K562 (cell line): ENCODE measurements around the gene CMSS1. TPM values are rescaled to one million over a fixed set of nuclear protein-coding genes. Genes with fewer than 3 reads are reported as not detected.

Source experiments
- ARID1B ChIP-seq: fragments of 450-650 bp; IDR thresholded peaks from 2 replicates; pipeline ENCODE4 v1.6.1; 2016; ENCODE audit warnings: antibody characterized with exemption, mild to moderate bottlenecking, inconsistent platforms
- BRD4 ChIP-seq: fragments of 200-600 bp; sonication (generic); IDR thresholded peaks from 2 replicates; pipeline ENCODE4 v1.6.1; 2017; ENCODE audit warnings: inconsistent platforms
- CBFA2T2 ChIP-seq: fragments of 450-650 bp; conservative IDR thresholded peaks from 2 replicates; pipeline ENCODE4 v1.6.1; 2017; ENCODE audit warnings: mild to moderate bottlenecking
- CEBPB ChIP-seq: fragments of 450-650 bp; IDR thresholded peaks from 2 replicates; pipeline ENCODE4 v1.6.1; 2016; ENCODE audit warnings: missing genetic modification characterization, missing compliant biosample characterization
- DIDO1 ChIP-seq: fragments of 450-650 bp; IDR thresholded peaks from 2 replicates; pipeline ENCODE4 v1.6.1; 2016; ENCODE audit warnings: low read depth, missing biosample characterization, missing genetic modification characterization
- EGR1 ChIP-seq: fragments of 450-650 bp; conservative IDR thresholded peaks from 2 replicates; pipeline ENCODE4 v1.6.1; 2017; ENCODE audit warnings: mild to moderate bottlenecking
- GATA2 ChIP-seq: sonication (generic); formaldehyde crosslinking; IDR thresholded peaks from 2 replicates; pipeline ENCODE4 v1.4.0; 2020; ENCODE audit warnings: mild to moderate bottlenecking, missing genetic modification reagents
- HDGF ChIP-seq: fragments of 450-650 bp; IDR thresholded peaks from 2 replicates; pipeline ENCODE4 v1.6.1; 2016
- KLF13 ChIP-seq: fragments of 450-650 bp; IDR thresholded peaks from 2 replicates; pipeline ENCODE4 v1.6.1; 2016; ENCODE audit warnings: missing genetic modification characterization, low read depth, mild to moderate bottlenecking, missing compliant biosample characterization, moderate library complexity, borderline replicate concordance
- KLF16 ChIP-seq: IDR thresholded peaks from 2 replicates; pipeline ENCODE4 v1.6.1; 2016; ENCODE audit warnings: antibody characterized with exemption
- L3MBTL2 ChIP-seq: fragments of 450-650 bp; IDR thresholded peaks from 2 replicates; pipeline ENCODE4 v1.6.1; 2016; ENCODE audit warnings: mild to moderate bottlenecking, moderate library complexity
- MEF2D ChIP-seq: conservative IDR thresholded peaks from 2 replicates; pipeline ENCODE4 v1.6.1; 2016; ENCODE audit warnings: low read depth, missing genetic modification characterization, missing compliant biosample characterization
- MTA2 ChIP-seq: fragments of 450-650 bp; IDR thresholded peaks from 2 replicates; pipeline ENCODE4 v1.6.1; 2016; ENCODE audit warnings: low read depth
- MYC ChIP-seq, 2 experiments: fragments of 250-450 bp in 1 of 2; sonication (Bioruptor Pico) in 1 of 2; IDR thresholded peaks; 2 replicates each; pipeline versions ENCODE4 v1.5.1 to v1.6.1; 2012 to 2021; ENCODE audit warnings: low read depth in 2 of 2, borderline replicate concordance in 1 of 2, improper control_type of control experiment in 1 of 2, low read length in 1 of 2, mild to moderate bottlenecking in 1 of 2, moderate library complexity in 1 of 2
- NFIC ChIP-seq: fragments of 450-650 bp; IDR thresholded peaks from 2 replicates; pipeline ENCODE4 v1.6.1; 2017; ENCODE audit warnings: mild to moderate bottlenecking, inconsistent platforms
- RCOR1 ChIP-seq, 2 experiments: IDR thresholded peaks; 2 replicates each; pipeline ENCODE4 v1.6.1; 2012; ENCODE audit warnings: low read depth in 2 of 2, low read length in 2 of 2, borderline replicate concordance in 1 of 2, improper control_type of control experiment in 1 of 2
- SOX6 ChIP-seq: fragments of 450-650 bp; IDR thresholded peaks from 2 replicates; pipeline ENCODE4 v1.6.1; 2014; ENCODE audit warnings: mild to moderate bottlenecking
- STAT5A ChIP-seq: IDR thresholded peaks from 2 replicates; pipeline ENCODE4 v1.6.1; 2012; ENCODE audit warnings: low read length, inconsistent platforms, borderline replicate concordance
- TAL1 ChIP-seq: fragments of 450-650 bp; IDR thresholded peaks from 2 replicates; pipeline ENCODE4 v1.6.1; 2016; ENCODE audit warnings: mild to moderate bottlenecking
- ZEB2 ChIP-seq: fragments of 450-650 bp; IDR thresholded peaks from 2 replicates; pipeline ENCODE4 v1.6.1; 2016
- ZKSCAN3 ChIP-seq: fragments of 250-450 bp; sonication (Bioruptor Pico); IDR thresholded peaks from 2 replicates; pipeline ENCODE4 v1.4.0; 2020
- ZNF274 ChIP-seq: IDR thresholded peaks from 2 replicates; pipeline ENCODE4 v1.6.1; 2011; ENCODE audit warnings: low read depth, mild to moderate bottlenecking, low read length, moderate library complexity, borderline replicate concordance
- polyA plus RNA-seq, 8 experiments: library from polyadenylated mRNA; depleted of rRNA in 4 of 8; stranded (reverse) in 5 of 8; unstranded in 3 of 8; fragments of >200 nt; fragmentation: Nextera tagmentation in 2 of 8; fragmentation: Illumina TruSeq in 1 of 8; extraction: Ambion mirVana in 2 of 8; extraction: Trizol in 1 of 8; gene quantifications; 2 replicates each; pipeline versions ENCODE4 v1.2.1 to v1.2.3, GENCODE V29; 2011 to 2014; ENCODE audit warnings: inconsistent platforms in 1 of 8, missing spikeins in 1 of 8
- total RNA-seq, 7 experiments: library from RNA; depleted of rRNA in 6 of 7; stranded (reverse); fragments of >200 nt in 6 of 7; fragmentation: Illumina TruSeq in 2 of 7; extraction: Trizol in 2 of 7; gene quantifications; 2 replicates each; pipeline versions ENCODE4 v1.2.1 to v1.2.3, GENCODE V29; 2011 to 2021; ENCODE audit warnings: low replicate concordance in 1 of 7
- TF ChIP-seq, protein P1 (sequence below), 2 experiments: fragments of 450-650 bp; conservative IDR thresholded peaks; 2 replicates each; pipeline ENCODE4 v1.6.1; 2017; ENCODE audit warnings: mild to moderate bottlenecking in 2 of 2, moderate library complexity in 2 of 2
- TF ChIP-seq, protein P2 (sequence below): fragments of 450-650 bp; IDR thresholded peaks from 2 replicates; pipeline ENCODE4 v1.6.1; 2016; ENCODE audit warnings: low read depth, mild to moderate bottlenecking, moderate library complexity
- TF ChIP-seq, protein P3 (sequence below), 2 experiments: IDR thresholded peaks in 1 of 2; conservative IDR thresholded peaks in 1 of 2; 2 replicates each; pipeline ENCODE4 v1.6.1; 2016; ENCODE audit warnings: low read depth in 2 of 2, mild to moderate bottlenecking in 1 of 2, missing compliant biosample characterization in 1 of 2, missing genetic modification characterization in 1 of 2, moderate library complexity in 1 of 2

CMSS1 gene
- total and polyA plus RNA-seq, 9 of the 15 experiments (the other 6 are each of a cell fraction or from before 2014, with no cell fraction given), result 46.9 to 109 (median 72.3) TPM

DNA sequence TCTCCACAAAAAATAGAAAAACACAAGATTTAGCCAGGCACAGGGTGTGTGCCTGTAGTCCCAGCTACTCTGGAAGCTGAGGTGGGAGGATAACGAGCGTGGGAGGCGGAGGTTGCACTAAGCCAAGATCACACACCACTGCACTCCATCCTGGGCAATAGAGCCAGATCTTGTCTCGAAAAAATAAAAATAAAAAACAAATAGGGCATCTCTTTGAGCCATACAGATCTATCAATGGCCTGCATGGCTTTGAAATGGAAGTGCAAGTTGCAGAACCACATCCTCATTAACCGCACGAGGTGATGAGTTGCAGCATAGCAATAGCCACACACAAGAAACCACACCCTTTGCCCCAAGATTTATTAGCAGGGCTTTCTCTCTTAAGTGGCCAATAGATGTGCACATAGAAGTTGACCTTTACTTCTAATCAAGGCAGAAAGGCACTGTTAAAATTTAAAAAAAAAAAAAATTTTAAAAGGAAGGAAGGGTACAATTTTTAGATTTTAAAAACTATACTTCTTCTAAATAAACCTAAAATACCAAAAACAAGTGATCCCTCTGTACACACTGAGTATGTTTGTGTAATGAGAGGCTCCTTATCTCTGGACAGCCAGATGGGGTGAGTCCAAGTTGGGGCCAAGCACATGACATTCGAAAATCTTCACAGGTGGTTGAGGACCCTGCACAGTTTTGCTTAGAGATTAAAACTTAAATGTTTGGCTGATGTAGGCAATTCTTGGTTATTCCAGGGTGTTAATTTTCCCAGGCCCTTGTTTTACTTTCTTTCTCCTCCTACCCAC lies 243.2 kb downstream of the CMSS1 start (continued):
- TF ChIP-seq ARID1B (peak; percentile 78), EGR1 (peak; percentile 84), STAT5A (peak; percentile 51; the same call in 1 of the 2 replicates), MYC (IDR thresholded peaks at IDR 0.05; ENCODE audit: low read depth, low read length) (0 out of 2 replicates have a peak, but pooled peaks have one; percentile 30), MYC (CRISPR knock-in tag; IDR thresholded peaks at IDR 0.05; ENCODE audit: borderline replicate concordance, low read depth) (no peak), ZNF274 (no peak), RCOR1 (IDR thresholded peaks at IDR 0.05; ENCODE audit: borderline replicate concordance in 1 of 2, low read depth in 2 of 2, low read length in 2 of 2) (0 out of 4 replicates have a peak, but pooled peaks of 1 of the 2 experiments have one; percentile 59), CBFA2T2 (peak; percentile 87), HDGF (0 out of 2 replicates have a peak, but pooled peaks have one; percentile 28), NFIC (peak; percentile 57), TAL1 (peak; percentile 82), MEF2D (no peak), GATA2 (peak; percentile 19; the same call in 1 of the 2 replicates), MTA2 (peak; percentile 75), ZEB2 (0 out of 2 replicates have a peak, but pooled peaks have one; percentile 25), KLF13 (no peak), KLF16 (peak; percentile 77), L3MBTL2 (peak; percentile 81), CEBPB (tag) (0 out of 2 replicates have a peak, but pooled peaks have one; percentile 11), ZKSCAN3 (CRISPR knock-in tag) (no peak), BRD4 (no peak), DIDO1 (tag) (no peak), SOX6 (0 out of 2 replicates have a peak, but pooled peaks have one; percentile 15)
- TF ChIP-seq, protein P1, sequence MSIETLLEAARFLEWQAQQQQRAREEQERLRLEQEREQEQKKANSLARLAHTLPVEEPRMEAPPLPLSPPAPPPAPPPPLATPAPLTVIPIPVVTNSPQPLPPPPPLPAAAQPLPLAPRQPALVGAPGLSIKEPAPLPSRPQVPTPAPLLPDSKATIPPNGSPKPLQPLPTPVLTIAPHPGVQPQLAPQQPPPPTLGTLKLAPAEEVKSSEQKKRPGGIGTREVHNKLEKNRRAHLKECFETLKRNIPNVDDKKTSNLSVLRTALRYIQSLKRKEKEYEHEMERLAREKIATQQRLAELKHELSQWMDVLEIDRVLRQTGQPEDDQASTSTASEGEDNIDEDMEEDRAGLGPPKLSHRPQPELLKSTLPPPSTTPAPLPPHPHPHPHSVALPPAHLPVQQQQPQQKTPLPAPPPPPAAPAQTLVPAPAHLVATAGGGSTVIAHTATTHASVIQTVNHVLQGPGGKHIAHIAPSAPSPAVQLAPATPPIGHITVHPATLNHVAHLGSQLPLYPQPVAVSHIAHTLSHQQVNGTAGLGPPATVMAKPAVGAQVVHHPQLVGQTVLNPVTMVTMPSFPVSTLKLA (conservative IDR thresholded peaks at IDR 0.05), result peak in 1 of 2 experiments; percentile 50; a peak in 2 of 4 replicates
- TF ChIP-seq, protein P2, sequence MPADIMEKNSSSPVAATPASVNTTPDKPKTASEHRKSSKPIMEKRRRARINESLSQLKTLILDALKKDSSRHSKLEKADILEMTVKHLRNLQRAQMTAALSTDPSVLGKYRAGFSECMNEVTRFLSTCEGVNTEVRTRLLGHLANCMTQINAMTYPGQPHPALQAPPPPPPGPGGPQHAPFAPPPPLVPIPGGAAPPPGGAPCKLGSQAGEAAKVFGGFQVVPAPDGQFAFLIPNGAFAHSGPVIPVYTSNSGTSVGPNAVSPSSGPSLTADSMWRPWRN, result peak; percentile 30; the same call in 1 of the 2 replicates
- TF ChIP-seq, protein P3, sequence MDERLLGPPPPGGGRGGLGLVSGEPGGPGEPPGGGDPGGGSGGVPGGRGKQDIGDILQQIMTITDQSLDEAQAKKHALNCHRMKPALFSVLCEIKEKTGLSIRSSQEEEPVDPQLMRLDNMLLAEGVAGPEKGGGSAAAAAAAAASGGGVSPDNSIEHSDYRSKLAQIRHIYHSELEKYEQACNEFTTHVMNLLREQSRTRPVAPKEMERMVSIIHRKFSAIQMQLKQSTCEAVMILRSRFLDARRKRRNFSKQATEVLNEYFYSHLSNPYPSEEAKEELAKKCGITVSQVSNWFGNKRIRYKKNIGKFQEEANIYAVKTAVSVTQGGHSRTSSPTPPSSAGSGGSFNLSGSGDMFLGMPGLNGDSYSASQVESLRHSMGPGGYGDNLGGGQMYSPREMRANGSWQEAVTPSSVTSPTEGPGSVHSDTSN (CRISPR knock-in tag; IDR thresholded peaks at IDR 0.05; ENCODE audit: low read depth), result no peak
- TF ChIP-seq, protein P3 (tag; conservative IDR thresholded peaks at IDR 0.05; ENCODE audit: low read depth), result peak; percentile 72
